Glomerular endothelial cell (primary cell): ENCODE results near the gene TUBGCP5. TPM values are rescaled to one million over a fixed set of nuclear protein-coding genes. Genes with fewer than 3 reads are reported as not detected.
A peak's percentile ranks its signal among the peaks of the same experiment; 100 is the strongest.
"Not testable (repeated sequence)": the region's sequence is repeated elsewhere in the genome, so short reads cannot be mapped to it uniquely, and the experiment has no call there.

Experiments
- DNase-seq: peaks from one replicate; pipeline ENCODE4 v3.0.0-alpha.2; 2011; ENCODE audit warnings: low read depth, low spot score; ENCODE audit errors: extremely low read depth
- total RNA-seq: library from RNA; depleted of rRNA; stranded (reverse); fragments of >200 nt; gene quantifications from 2 replicates; pipeline ENCODE4 v1.2.3, GENCODE V29; 2015

The TUBGCP5 gene
- total RNA-seq, 1 donor from 2014 or later = 14.7 TPM

DNA sequence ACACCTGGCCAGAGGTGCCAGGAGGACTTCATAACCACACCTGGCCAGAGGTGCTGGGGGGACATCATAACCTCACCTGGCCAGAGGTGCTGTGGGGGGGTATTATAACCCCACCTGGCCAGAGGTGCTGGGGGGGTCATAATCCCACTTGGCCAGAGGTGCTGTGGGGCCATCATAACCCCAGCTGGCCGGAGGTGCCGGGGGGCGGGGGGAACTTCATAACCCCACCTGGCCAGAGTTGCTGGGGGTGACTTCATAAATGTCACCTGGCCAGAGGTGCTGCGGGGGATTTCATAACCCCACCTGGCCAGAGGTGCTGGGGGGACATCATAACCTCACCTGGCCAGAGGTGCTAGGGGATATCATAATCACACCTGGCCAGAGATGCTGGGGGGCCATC, 4.2 kb upstream of the TUBGCP5 start:
- not testable (repeated sequence) for DNase-seq

DNA sequence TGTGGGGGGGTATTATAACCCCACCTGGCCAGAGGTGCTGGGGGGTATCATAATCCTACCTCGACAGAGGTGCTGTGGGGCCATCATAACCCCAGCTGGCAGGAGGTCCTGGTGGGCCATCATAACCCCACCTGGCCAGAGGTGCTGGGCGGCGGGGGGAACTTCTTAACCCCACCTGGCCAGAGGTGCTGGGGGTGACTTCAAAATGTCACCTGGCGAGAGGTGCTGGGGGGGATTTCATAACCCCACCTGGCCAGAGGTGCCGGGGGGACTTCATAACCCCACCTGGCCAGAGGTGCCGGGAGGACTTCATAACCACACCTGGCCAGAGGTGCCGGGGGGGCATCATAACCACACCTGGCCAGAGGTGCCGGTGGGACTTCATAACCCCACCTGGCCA, 2.4 kb upstream of the TUBGCP5 start:
- DNase-seq = not testable (repeated sequence)

DNA sequence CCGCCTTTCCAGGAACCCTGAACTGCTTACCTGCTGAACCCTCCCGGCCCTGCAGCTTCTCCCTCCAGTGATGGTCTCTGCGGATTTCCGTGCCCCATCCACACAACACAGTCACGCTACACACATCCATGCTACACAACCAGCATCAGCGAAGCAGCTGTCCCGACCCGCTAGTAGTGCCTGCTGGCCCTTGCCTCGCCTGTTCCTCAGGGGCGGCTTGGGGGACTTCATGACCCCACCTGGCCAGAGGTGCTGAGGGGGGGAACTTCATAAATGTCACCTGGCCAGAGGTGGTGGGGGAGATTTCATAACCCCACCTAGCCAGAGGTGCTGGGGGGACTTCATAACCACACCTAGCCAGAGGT, 530 bp upstream of the TUBGCP5 start:
- DNase-seq = no peak

DNA sequence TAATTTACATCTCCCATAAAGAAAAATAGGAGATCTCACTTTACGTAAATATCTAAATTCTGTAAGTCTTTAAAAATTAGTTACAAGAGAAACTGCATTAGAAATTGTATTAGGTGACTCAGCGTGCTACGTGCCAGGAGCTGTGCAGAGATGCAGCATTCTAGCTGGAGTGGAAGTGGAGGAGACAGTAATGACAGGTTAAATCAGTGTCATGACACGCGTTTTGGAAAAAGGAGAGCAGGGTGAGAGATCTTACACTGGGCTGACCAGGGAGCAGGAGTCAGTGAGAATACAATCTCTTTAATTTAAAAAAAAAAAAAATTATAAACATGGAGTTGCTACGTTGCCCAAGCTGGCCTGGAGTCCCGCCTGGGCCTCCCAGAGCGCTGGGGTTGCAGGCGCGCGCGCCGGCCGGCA, 635 bp downstream of the TUBGCP5 start:
- DNase-seq = no peak

DNA sequence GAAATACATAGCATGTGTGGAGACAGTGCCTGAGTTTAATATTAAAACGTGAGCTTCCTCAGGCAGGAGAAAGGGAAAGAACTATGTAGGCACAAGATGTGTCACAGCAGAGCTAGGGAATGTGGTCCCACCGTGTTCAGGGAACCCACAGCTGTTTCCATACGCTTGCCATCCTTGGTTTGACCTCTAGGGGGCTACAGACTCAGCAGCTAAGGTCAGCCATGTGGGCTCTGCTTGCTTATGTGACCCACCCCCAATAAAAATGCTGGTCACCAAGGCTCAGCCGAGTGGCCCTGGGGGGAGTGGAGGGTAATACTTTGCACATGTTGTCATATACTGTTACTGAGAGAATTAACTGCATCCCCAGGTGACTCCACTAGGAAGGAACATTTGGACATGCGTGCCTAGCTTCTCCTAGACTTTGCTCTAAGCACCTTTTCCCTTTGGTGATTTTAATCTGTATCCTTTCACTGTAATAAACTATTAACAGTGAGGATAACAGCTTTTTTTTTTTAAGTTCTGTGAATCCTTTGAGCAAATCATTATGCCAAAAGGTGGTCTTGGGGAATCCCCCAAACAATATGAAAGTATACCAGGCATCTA, 3.3 kb downstream of the TUBGCP5 start:
- DNase-seq = peak; percentile 41

DNA sequence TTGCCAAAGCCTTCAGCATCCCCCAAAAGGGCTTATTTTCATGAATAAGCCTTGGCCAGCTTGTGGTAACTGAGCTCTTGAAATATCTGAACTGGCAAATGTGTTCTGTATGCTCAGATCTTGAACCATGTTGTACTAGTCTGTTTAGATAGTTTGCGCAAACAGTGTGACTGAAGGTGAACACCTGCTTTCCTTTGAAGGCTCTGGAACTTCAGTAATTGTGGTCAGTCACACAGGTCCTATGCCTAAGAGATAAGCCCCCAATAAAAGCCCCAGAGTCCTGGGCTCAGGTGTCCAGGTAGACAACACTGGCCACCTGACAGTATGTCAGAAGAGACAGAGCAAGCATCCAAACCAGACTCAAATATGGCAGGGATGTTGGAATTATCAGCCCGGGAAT, 5.4 kb downstream of the TUBGCP5 start:
- no peak for DNase-seq

DNA sequence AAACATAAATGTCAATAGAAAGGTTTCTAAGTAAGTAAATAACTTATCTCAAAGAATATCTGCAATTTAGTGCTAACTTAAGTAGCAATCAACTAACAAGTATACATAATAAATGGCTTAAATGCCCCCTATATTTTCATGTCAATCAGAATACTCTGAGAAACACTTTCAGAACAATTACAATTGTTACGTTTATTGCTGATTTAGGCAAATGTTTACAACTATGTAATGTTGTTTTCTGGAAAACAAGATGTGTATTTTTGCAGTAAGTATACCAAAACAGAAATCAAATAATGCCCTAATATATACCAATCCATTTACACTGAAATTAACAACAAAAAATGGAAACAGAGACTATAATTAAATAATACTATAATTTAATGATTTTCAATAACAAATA, 13.2 kb downstream of the TUBGCP5 start:
- no peak for DNase-seq

DNA sequence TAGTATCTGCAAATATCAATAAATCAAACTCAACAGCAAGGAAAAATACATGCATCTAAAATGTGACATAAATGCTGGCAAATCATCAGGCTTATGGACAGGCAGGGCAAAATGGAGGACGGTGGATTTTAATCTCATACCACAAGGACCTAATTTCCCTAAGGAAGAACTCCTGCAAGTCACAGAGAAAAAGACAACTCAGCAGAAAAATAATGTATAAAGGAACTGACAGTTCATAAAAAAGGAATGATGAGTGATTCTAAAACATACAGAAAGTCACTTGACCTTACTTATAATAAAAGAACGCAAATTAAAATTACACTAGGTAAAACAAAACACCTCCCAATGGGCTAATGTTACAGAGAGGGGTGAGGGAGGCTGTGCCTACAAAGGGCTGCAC, 17.2 kb downstream of the TUBGCP5 start:
- no peak for DNase-seq

DNA sequence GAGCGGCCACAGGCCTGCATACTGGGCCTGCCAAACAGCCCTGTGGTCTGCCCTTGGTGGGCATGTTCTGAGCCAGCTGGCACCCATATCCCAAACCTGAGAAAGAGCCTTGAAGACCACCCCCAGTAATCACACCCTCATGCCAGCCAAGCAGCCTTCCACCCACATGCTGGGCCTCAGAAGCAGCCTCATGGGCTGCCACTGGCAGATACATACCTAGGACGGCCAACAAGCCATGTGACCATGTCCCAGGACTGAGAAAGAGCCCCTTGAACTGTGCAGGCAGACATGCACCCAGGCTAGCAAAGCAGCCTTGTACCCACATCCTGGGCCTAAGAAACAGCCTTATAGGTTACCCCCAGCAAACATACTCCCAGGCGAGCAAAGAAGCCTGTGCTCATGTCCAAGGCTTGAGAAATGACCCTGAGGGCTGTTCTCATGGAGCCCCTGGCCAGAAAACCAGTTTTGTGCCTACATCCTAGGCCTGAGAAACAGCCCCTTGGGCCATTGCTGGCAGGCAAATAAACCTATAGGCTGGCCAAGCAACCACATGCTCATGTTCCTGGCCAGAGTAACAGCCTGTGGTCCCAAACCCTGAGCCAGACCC, 24.9 kb downstream of the TUBGCP5 start:
- no peak for DNase-seq

DNA sequence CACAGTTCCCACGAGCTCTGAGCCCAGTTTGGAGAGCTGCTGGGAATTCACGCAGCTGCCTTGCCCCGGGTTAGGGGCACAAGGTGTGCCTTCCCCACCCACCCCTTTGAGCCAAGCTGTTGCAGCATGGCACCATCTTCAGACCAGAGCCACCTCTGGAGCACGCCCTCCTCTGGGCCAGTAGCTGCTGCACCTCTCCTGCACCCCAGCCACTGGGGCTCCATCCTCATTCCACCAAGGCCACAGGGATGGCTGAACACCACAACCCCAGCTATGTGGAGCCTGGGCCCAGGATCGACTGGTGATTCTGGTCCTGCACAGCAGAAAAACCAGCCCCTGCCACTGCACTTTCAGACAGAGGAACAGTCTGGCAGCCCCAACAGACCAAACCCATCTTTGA, 25.7 kb downstream of the TUBGCP5 start:
- DNase-seq = no peak

DNA sequence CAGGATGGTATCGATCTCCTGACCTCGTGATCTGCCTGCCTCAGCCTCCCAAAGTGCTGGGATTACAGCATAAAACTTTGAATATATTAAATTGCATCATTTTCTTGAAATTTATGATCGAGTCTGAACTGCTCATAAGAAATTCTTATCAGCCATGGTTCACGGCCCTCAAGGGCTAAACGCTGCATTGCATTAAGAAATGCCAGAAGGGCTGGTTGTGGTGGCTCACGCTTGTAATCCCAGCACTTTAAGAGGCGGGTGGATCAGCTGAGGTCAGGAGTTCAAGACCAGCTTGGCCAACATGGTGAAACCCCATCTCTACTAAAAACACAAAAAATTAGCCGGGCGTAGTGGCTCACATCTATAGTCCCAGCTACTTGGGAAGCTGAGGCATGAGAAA, 26.8 kb downstream of the TUBGCP5 start:
- not testable (repeated sequence) for DNase-seq

DNA sequence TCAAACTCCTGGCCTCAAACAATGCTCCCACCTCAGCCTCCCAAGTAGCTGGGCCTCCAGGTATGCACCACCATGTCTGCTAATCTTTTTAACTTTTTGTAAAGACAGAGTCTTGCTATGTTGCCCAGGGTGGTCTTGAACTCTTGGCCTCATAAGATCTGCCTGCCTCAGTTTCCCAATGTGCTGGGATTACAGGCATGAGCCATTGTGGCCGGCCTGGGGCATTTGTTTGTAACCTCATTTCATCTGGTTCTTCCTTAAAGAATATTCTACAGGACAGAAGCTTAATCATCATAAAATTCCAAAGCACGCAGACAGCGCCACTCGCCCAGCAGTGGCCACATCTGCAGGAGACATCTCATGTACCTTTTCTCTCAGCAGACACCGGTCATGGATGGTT, 35.6 kb downstream of the TUBGCP5 start:
- DNase-seq = no peak

DNA sequence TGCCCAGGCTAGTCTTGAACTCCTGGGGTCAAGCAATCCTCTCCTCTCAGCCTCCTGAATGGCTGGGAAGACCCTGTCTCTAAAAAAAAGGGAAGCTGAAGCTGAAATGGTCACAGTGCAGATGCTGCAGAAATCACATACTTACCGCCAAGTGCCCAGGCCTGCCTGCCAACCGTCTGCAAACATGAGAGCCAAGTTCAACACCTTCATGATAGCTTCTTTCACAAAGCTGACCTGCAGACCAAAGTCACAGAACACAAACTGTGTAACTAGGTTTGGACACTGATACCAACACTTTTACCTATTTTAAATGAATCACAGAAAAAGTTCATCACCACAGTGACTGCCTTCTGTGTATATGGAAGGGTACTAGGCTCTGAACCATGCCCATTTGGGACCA, 36.4 kb downstream of the TUBGCP5 start:
- no peak for DNase-seq

DNA sequence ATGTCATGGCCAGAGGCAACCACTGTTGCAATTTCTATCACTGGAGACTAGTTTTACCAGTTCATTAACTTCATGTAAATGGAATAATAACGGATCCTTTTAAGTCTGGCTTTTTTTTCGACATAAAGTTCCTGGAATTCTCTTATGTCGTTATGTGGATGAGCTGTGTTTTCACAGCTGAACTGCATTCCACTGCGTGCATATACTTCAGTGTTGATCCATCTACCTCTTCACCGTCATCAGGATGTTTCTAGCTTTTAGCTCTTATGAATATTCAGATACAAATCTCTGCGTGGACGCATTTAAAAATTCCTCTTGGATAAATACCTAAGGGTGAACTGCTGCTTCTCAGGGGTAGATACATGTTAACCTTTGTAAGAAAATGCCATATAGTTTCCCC, 43.6 kb downstream of the TUBGCP5 start:
- no peak for DNase-seq

DNA sequence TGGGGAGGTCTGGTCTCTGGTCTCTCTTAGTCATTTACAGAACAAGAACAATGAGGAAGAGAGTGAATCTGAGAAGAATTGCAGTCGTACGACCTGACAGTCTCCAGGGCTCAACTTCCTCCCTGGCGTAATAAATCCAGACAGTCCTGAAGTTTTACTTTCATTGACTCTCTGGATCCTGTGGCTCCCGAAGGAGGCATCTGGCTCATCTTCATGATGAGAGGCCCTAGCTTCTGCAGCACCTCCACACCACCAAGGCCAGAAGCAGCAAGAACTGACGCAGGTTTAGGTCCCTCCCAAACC, 47.4 kb downstream of the TUBGCP5 start:
- DNase-seq = no peak

DNA sequence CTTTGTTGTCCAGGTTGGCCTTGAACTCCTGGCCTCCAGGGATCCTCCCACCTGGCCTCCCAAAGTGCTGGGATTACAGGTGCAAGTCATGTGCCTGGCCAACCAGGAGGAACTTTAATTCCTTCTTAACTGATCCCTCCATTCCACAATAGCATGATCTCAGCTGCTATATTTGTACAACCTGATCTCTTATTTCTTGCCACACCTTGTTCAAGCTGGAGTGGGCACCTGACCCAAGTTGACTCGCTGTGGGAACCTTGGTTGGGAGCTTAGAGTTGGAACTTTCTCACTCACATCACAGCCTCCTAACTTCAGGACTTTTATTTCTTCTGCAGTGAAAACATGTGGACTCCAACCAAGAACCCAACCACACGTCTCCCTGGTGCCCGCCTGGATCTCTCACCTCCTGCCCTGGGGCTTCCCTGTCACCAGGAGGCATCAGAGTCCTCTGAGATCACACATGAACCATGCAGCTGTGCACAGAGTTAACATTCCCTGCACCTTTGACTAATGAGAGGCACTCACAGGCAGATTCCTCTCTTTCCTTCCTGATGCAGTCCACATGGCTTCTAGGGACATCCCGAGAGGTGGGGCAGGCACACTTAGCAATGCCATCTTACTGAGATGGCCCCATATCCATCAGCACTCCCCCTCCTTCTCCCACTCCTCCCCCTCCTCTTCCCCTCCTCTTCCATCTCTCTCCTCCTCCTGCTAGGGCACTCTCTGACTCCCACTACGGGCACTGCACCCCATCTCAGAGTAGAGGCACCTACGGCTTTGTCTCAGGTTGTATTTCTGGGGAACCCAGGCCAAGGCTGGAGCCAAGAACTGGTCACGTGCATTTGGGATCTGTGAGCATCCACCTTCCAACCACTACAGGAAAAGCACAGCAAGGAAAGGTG, 49.5 kb downstream of the TUBGCP5 start:
- no peak for DNase-seq

DNA sequence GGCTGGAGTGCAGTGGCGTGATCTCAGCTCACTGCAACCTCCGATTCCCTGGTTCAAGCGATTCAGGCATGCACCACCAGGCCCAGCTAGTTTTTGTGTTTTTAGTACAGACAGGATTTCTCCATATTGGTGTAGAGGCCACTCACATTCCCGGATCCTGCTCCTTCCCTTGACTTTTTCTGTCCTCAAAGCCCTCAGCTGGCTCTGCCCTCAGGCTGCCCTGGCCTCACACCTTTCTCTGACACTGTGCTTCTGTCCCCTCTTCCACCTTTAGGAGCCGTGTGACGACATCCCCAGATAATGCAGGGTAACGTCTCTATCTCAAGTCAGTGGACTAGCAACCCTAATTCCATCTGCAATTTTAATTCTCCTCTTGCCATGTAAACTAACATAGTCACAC, 50.6 kb downstream of the TUBGCP5 start:
- no peak for DNase-seq

DNA sequence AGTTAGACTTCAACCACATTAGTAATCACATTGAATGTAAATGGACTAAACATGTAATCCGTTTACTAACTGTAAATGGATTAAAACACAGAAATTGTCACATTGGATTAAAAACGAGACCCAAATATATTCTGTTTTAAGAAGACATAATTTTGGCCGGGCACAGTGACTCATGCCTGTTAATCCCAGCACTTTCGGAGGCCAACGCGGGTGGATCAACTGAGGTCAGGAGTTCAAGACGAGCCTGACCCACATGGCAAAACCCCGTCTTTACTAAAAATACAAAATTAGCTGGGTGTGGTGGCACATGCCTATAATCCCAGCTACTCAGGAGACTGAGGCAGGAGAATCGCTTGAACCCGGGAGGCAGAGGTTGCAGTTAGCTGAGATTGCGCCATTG, 57.4 kb downstream of the TUBGCP5 start:
- not testable (repeated sequence) for DNase-seq

DNA sequence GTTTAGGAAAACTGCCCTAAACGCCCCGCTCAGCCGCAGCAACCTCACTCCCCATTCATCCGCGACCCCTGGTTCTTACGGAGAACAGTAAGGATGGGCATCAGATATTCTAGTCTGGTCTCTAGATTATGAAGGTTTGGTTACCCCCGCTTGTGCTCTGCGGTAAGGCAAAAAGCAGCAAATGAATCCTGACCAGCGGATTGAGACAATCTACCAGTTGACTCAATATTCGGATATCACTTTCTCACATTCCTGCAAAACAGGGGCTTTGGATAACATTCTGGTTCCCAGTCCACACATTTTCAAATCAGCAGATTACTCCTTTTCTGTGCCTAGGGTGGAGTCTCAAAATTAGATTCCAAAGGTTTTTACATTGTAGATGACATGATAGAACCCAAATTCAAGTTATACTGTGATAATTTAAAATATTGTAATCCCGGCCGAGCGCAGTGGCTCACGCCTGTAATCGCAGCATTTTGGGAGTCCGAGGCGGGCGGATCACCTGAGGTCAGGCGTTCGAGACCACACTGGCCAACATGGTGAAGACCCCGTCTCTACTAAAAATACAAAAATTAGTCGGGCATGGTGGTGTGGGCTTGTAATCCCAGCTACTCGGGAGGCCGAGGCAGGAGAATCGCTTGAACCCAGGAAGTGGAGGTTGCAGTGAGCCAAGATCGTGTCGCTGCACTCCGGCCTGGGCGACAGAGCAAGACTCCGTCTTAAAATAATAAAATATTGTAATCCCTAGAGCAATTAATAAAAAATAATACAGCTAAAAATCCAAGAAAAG, 58.1 kb downstream of the TUBGCP5 start:
- no peak for DNase-seq

DNA sequence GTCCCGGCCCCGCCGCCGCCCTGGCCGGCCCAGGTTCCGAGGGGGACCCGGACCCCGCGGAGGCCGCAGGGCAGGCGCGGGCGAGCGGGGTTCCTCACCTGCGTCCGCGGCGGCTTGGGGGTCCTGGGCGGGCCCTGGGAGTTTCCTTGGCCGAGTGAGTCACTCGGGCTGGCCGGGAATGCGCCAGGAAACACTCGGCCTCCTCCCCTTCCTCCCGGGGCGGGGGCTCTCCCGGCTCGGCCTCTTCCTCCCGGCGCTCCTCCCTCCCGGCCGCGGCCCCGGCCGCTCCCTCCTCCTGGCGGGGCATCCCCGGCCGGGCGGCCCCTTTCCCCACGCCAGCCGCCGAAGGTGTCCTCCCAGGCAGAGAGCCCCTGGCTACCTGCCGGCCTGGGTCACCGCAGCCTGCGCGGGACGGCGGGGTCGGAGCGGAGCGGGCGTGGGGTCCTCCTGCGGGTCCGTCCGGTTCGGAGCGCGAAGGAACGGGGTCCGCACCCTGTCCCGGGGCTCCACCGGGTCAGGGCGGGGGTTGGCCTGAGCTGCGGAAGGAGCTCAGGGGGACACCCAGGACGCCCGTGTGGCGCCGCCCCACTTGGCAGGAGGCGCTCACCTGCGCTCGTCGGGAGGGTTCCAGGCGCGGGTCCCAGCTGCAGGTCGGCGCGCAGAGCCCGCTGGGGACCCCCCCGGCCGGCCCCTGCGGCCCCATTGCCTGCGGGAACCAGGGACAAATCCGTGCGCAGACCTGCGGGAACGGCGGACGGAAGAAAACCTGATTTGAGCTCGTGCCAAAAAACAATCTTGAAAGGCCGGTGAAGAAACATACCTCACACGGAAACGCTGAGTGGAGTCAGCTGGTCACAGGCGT, 58.9 kb downstream of the TUBGCP5 start, which contains the start of gene CYFIP1:
Gene CYFIP1 (minus strand): TSS at position 180 of the 862 bp plus-strand sequence. CDS start 33,083 bp downstream, outside the sequence.
- DNase-seq = no peak
